ENCODE results near the gene SNAPC4.

Gene SNAPC4

GRCh38 chr9:136400038-136400834 lies at the start of gene SNAPC4:
Gene SNAPC4, minus strand, starts transcription at chr9:136400170. Its CDS starts 1,742 bp downstream, at chr9:136398428.
- peak; percentile 81 for DNase-seq

- no peak for DNase-seq
Measured at GRCh38 chr9:136448655-136449054, 48.7 kb upstream of the SNAPC4 start.

- DNase-seq, result no peak
Measured at GRCh38 chr9:136447173-136447778, 47.3 kb upstream of the SNAPC4 start.

GRCh38 chr9:136445799-136446198 lies 45.8 kb upstream of the SNAPC4 start:
- no peak for DNase-seq

- DNase-seq, result no peak
Measured at GRCh38 chr9:136444102-136444501, 44.1 kb upstream of the SNAPC4 start.

- no peak for DNase-seq
Measured at GRCh38 chr9:136443687-136444086, 43.7 kb upstream of the SNAPC4 start.

- DNase-seq, result no peak
Measured at GRCh38 chr9:136443087-136443486, 43.1 kb upstream of the SNAPC4 start.

- no peak for DNase-seq
Measured at GRCh38 chr9:136442265-136442664, 42.3 kb upstream of the SNAPC4 start.

- DNase-seq, result no peak
Measured at GRCh38 chr9:136441681-136442245, 41.8 kb upstream of the SNAPC4 start.

- no peak for DNase-seq
Measured at GRCh38 chr9:136441191-136441680, 41.3 kb upstream of the SNAPC4 start.

- DNase-seq, result peak; percentile 48
Measured at GRCh38 chr9:136439481-136440408, 39.8 kb upstream of the SNAPC4 start, which contains the start of gene INPP5E. Gene INPP5E, minus strand, starts transcription at chr9:136439845. Its CDS starts 426 bp downstream, at chr9:136439419.

GRCh38 chr9:136438548-136439480 lies 38.8 kb upstream of the SNAPC4 start:
- peak; percentile 4 for DNase-seq

GRCh38 chr9:136437839-136438547 lies 38.0 kb upstream of the SNAPC4 start:
- DNase-seq, result no peak

- no peak for DNase-seq
Measured at GRCh38 chr9:136437430-136437829, 37.5 kb upstream of the SNAPC4 start.

GRCh38 chr9:136436055-136436634 lies 36.2 kb upstream of the SNAPC4 start:
- DNase-seq, result no peak

GRCh38 chr9:136434580-136435169 lies 34.7 kb upstream of the SNAPC4 start:
- DNase-seq, result no peak

- no peak for DNase-seq
Measured at GRCh38 chr9:136433849-136434579, 34.0 kb upstream of the SNAPC4 start.

GRCh38 chr9:136433043-136433715 lies 33.2 kb upstream of the SNAPC4 start:
- DNase-seq, result no peak

GRCh38 chr9:136432591-136432990 lies 32.6 kb upstream of the SNAPC4 start:
- DNase-seq, result no peak

All from NCI-H1092 (cell line).